HG03280 (cell line): ENCODE results near the gene NPRL2.
A peak's percentile ranks its signal among the peaks of the same experiment; 100 is the strongest.

Source experiments
- ATAC-seq: cut with Tn5 transposase; IDR thresholded peaks from one replicate; pipeline ENCODE4 v1.9.1; 2021; ENCODE audit warnings: mild to moderate bottlenecking, moderate library complexity; ENCODE audit not compliant: unreplicated experiment

NPRL2 gene

DNA sequence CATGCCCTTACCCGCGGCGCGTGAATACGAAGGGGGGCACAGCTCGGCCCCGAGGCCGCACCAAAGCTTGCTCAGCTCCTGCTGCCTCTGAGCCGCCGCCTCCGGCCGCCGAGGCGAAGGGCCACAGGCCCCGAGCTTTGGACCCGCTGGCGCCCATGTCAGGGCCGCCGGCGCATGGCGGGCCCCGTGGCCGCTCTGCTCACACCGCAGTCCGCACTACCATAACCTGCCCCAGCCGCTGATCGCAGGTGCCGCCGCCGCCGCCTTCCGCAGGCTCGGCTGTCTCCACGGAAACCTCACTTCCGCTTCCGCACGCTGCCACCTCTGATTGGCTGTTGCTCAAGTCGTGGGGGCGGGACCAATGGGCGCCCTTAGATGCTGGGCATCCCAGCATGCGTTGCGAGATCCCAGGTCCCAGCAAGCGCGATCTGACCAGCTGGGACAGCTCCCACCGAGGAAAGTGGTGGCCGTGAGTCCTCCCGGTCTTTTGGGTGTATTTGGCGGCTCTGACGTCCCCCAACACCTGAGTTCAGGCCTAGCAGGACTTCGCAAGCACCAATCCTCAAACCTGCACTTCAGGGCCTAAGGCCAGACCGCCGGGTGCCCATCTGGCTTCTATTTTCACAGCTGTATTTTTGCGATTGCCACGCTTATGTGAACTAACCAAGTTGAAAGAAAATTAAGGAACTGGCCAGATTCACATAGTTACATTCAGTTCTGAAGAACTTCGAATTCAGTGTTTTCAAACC, 22.5 kb downstream of the NPRL2 start, which contains the start of gene TUSC2:
Gene TUSC2 (minus strand): TSS at position 281 of the 749 bp plus-strand sequence. CDS start 124 bp downstream, at position 157.
- ATAC-seq: peak; percentile 86

GRCh38 chr3:50327129-50327528, 23.4 kb downstream of the NPRL2 start:
- ATAC-seq: no peak

GRCh38 chr3:50326182-50326541, 24.4 kb downstream of the NPRL2 start:
- no peak for ATAC-seq

DNA sequence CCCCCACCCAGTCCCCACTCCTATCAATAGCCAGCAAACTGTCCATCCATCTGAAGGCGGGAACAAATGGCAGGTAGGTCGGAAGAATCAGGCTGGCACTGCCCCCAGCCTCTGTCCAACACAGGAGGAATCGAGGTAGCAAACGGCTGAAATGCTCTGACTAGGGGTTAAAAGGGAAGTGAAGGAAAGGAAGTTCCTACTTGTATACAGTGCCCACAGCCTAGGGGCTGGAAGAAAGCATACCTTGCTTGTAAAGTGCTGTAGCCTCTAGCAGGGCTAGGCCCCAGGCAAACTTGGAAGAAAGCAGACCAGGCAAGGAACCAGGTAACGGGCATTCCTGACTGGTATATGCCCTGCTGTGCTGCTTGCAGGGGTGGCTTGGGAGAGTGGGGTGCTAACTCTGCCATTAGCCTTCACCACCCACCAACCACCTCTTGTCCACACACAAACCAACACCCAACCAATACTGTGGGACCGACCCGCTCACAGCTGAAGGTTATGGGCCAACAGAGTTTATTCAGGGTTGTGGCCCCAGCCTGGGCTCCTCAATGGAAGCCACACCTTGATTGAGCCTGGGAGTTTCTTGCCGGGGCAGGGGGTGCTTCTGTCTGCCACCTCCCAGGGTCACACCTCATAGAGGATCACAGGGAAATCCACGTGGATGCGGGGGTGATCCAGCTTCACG, 24.9 kb downstream of the NPRL2 start:
- ATAC-seq: no peak

DNA sequence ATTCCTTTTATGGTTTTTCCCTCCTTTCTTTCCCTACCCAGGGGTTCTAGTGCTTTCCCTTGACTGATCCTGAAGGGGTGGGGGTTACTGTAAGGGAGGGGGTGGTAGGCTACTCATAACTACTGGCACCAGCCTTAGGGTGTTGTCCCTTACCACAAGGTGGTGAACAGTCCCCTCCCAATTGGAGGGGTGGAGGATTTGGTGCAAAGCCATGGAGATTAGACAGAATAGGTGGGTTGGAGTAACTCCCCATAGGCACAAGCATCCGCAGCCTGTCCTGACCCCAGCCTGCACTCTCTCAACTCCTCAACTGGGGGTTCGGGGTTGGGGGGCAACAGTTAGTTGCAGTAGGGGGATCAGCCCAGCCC, 25.5 kb downstream of the NPRL2 start:
- no peak for ATAC-seq

GRCh38 chr3:50324351-50325112, 26.0 kb downstream of the NPRL2 start:
- no peak for ATAC-seq

DNA sequence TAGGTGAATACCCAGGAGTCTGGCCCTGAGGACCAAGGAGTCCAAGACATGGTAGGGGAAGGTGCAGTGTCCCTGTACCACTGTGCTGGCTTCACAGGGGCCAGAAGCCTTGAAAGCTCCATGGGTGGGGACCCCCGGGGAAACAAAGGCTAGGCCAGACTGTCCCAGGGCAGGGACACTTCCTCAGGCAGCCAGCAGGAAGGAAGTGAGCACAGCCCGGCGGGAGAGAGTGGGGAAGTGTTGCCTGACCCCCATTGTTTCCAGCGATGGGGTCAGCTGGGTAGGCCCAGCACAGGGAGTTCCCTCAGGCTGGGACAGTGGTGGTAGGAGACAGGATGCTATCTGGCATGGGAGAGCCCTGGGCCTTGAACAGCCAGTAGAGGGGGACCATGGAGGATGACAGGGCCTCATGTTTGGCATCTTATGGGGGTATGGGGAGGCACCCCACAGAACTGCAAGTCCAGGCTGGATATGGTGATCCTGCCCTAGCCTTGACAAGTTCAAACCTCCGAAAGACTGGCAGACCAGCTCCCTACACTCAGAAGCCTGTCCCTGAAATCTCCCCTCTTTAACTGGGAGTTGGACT, 26.9 kb downstream of the NPRL2 start:
- ATAC-seq: no peak

DNA sequence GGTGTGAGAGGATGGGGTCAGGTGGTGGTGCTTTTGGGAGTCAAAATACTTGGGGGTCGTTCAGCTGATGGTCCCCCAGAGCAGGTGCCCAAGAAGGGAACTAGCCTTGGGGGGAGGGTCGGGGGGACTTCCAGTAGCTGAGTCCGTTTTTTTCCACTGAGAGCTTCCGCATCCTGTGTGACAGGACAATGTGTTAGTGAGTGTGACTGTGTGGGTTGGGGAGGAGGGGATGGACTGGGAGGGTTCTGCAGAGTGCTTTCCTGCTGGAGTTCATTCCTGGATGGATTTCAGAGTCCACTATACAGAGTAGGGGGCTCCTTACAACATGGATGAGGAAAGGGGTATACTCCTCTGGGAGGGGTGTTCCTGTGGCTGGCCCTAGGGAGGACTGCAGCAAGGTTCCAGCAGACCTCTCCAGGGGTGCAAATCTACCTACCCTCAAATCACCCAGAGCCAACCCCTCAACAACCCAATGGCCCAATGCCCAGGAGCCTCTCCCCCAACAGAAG, 27.4 kb downstream of the NPRL2 start:
- no peak for ATAC-seq

- no peak for ATAC-seq
Observed at GRCh38 chr3:50322386-50323091, 28.0 kb downstream of the NPRL2 start, which contains the start of gene HYAL2. HYAL2 (minus strand) TSS chr3:50322745; CDS start chr3:50320489, 2,256 bp downstream.

DNA sequence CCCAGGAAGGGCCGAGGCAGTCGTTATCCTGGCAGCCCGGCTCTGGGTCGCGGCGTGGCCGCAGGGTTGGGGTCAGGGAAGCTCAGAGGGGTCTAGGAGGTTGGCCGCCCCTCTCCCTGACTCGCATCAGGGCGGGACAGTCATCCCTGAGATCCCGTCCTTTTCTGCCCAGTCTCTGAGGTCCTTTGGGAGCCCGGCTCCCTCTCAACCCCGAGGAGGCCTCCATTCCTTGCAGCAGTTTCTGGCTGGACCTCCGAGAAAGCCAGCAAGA, 28.5 kb downstream of the NPRL2 start:
- ATAC-seq: no peak

DNA sequence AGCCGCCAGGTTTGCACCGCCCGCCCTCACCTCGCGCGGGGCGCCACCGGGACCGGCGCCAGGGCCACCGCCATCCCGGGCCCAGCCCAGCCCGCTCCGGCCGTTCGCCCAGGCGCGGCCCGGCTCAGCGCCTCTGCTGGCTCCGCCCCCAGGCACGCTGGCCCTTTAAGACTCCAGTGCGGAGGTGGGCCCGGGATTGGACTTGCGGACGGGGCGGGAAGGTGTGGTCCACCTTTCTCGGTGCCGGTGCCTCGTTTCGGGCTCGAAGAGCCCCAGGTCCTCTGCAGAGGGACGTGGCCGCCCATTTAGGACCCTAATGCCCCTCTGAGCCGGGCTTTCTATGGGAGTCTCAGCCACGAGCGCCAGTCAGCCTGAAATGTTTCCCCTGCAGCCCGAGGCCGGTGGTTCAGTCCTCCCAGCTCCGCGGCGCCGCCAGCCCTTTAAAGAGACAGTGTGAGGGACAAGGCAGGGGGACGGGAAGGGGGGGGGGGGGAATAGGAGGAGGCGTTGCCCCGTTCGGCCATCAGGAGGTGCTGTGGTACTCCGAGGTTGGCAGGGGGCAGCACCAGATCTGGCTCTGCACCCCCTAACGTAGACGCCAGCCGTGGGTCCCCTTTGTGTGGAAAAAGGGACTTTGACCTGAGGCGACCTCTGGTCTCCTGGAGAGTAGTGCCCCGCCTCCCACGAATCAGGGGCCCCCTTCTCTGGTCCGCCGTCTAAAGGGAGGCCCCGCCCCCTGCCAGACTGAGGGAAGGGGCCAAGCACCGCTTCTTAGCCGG, 29.1 kb downstream of the NPRL2 start:
- peak; percentile 74 for ATAC-seq

- ATAC-seq: peak; percentile 49
Observed at GRCh38 chr3:50320853-50321335, 29.7 kb downstream of the NPRL2 start.

DNA sequence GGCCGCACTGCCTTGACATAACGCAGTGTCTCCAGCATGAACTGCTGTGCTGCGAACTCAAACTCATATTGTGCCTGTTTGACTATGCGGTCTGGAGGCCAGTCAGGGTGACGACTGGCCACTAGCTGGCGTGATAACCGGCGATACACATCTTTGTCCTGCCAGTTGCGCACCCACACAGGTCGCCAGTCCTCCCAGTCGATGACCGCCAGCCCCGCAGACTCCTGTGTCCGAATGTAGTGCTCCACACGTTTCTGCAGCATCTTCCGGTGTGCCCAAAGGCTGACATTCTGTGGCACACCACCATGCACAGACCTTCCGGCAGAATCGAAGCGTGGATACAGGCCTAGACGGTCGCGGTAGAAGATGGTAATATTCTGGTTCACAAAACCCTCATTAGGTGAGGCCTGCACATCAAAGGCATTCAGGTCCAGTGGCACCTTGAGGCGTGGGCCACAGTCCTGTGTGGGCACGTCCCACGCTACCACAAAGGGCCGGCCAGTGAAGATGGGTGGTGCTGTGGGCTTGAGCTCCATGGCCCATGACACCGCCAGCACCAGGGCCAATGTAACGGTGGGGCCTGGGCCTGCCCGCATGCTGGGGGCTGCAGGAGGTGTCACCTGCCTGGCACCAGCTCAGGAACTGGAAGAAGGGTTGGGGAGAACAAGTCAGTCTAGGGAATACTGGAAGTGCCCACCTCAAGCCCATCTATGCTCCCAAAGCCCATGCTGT, 30.5 kb downstream of the NPRL2 start:
- no peak for ATAC-seq

GRCh38 chr3:50319181-50319893, 31.2 kb downstream of the NPRL2 start:
- no peak for ATAC-seq

- no peak for ATAC-seq
Observed at GRCh38 chr3:50318615-50319014, 32.0 kb downstream of the NPRL2 start.

- no peak for ATAC-seq
Observed at GRCh38 chr3:50318163-50318562, 32.4 kb downstream of the NPRL2 start.

- no peak for ATAC-seq
Observed at GRCh38 chr3:50317300-50317699, 33.3 kb downstream of the NPRL2 start.

DNA sequence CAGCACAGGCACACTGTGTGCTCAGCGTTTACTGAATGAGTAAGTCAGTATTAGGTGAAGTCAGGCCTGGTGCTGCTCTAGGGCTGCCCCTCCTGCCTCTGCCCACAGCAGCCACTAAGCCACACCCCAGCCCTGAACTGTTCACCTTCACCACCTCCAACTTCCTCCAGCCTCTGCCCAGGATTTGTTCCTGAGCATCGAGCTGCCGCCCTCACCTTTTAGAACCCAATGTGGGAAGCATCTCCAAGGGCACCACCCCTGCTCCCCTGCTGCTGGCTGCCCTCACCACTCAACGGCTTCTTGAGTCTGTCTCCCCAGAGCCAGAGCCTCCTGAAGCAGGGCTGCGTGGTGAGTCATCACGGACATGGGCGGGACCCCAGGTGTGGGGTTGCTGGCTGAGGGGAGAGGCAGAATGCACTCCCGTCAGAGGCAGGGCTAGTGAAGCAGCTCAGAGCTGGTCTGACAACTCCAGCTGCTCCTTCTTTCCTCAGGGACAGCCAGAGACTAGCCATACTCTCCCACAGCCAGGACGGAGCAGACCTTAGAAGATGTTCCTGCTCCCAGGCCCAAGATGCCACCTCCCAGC, 33.8 kb downstream of the NPRL2 start:
- ATAC-seq: no peak
